ENCODE measurements around the gene FJX1.

DNA sequence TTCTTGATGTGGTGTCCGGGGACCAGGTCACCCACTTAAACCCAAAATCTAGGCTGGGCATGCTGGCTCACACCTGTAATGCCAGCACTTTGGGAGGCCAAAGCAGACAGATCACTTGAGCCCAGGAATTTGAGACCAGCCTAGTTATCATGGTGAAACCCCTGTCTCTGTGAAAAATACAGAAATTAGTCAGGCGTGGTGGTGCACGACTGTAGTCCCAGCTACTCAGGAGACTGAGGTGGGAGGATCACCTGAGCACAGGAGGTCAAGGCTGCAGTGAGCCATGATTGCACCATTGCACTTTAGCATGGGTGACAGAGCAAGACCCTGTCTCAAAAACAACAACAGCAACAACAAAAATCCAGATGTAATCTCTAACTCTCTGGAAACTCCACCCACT lies 30.3 kb upstream of the FJX1 start:
- TF ChIP-seq FOXK1 (CRISPR knock-in tag; IDR thresholded peaks at IDR 0.05): no peak
- TF ChIP-seq NR3C1 (CRISPR knock-in tag; conservative IDR thresholded peaks at IDR 0.05; ENCODE audit: low read depth): no peak
- TF ChIP-seq, protein P1, sequence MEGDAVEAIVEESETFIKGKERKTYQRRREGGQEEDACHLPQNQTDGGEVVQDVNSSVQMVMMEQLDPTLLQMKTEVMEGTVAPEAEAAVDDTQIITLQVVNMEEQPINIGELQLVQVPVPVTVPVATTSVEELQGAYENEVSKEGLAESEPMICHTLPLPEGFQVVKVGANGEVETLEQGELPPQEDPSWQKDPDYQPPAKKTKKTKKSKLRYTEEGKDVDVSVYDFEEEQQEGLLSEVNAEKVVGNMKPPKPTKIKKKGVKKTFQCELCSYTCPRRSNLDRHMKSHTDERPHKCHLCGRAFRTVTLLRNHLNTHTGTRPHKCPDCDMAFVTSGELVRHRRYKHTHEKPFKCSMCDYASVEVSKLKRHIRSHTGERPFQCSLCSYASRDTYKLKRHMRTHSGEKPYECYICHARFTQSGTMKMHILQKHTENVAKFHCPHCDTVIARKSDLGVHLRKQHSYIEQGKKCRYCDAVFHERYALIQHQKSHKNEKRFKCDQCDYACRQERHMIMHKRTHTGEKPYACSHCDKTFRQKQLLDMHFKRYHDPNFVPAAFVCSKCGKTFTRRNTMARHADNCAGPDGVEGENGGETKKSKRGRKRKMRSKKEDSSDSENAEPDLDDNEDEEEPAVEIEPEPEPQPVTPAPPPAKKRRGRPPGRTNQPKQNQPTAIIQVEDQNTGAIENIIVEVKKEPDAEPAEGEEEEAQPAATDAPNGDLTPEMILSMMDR (IDR thresholded peaks at IDR 0.05): no peak
- TF ChIP-seq NR1H2 (CRISPR knock-in tag; IDR thresholded peaks at IDR 0.05): no peak
- no peak for TF ChIP-seq ZNF317 (CRISPR knock-in tag; IDR thresholded peaks at IDR 0.05; ENCODE audit: borderline replicate concordance, low read depth)
- no peak for TF ChIP-seq CREM (CRISPR knock-in tag; IDR thresholded peaks at IDR 0.05)
- no peak for TF ChIP-seq JUN (CRISPR knock-in tag; IDR thresholded peaks at IDR 0.05)
- no peak for TF ChIP-seq SP1 (CRISPR knock-in tag; conservative IDR thresholded peaks at IDR 0.05)
- TF ChIP-seq, protein P2, sequence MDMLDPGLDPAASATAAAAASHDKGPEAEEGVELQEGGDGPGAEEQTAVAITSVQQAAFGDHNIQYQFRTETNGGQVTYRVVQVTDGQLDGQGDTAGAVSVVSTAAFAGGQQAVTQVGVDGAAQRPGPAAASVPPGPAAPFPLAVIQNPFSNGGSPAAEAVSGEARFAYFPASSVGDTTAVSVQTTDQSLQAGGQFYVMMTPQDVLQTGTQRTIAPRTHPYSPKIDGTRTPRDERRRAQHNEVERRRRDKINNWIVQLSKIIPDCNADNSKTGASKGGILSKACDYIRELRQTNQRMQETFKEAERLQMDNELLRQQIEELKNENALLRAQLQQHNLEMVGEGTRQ (CRISPR knock-in tag; IDR thresholded peaks at IDR 0.05): no peak
- TF ChIP-seq ZNF121 (CRISPR knock-in tag; IDR thresholded peaks at IDR 0.05): no peak
- TF ChIP-seq ESRRA (CRISPR knock-in tag; IDR thresholded peaks at IDR 0.05; ENCODE audit: borderline replicate concordance): no peak
